Fibroblast of lung (primary cell): Measurements from ENCODE around the gene COMMD7.

Source experiments
- CTCF ChIP-seq, 2 donors: IDR thresholded peaks in 1 of 2; conservative IDR thresholded peaks in 1 of 2; 1 replicate in 1 of 2; 2 replicates in 1 of 2; pipeline ENCODE4 v1.5.1; 2011 to 2012; ENCODE audit warnings: low read length in 2 of 2, control low read depth in 1 of 2, inconsistent platforms in 1 of 2, low read depth in 1 of 2, mild to moderate bottlenecking in 1 of 2
- EZH2 ChIP-seq: IDR thresholded peaks from 2 replicates; pipeline ENCODE4 v1.5.1; 2012; ENCODE audit warnings: low read length, control low read depth, mild to moderate bottlenecking; ENCODE audit errors: missing control alignments

GRCh38 chr20:32695089-32695488, 48.2 kb downstream of the COMMD7 start:
- TF ChIP-seq CTCF (conservative IDR thresholded peaks at IDR 0.05 in 1 of 2, IDR thresholded peaks at IDR 0.05 in 1 of 2; ENCODE audit: low read depth in 1 of 2, low read length in 2 of 2) (no peak), EZH2 (no peak)
